Nucleus accumbens (tissue), 56 donors: ENCODE results near the gene ARL4D.
A peak's percentile ranks its signal among the peaks of the same experiment; 100 is the strongest.
"Not testable (repeated sequence)": the region's sequence is repeated elsewhere in the genome, so short reads cannot be mapped to it uniquely, and the experiment has no call there.

Experiments
- DNase-seq, 56 donors: peaks; one replicate each; lab custom pipeline; 2025; lab: John Stamatoyannopoulos, UW

ARL4D gene

DNA sequence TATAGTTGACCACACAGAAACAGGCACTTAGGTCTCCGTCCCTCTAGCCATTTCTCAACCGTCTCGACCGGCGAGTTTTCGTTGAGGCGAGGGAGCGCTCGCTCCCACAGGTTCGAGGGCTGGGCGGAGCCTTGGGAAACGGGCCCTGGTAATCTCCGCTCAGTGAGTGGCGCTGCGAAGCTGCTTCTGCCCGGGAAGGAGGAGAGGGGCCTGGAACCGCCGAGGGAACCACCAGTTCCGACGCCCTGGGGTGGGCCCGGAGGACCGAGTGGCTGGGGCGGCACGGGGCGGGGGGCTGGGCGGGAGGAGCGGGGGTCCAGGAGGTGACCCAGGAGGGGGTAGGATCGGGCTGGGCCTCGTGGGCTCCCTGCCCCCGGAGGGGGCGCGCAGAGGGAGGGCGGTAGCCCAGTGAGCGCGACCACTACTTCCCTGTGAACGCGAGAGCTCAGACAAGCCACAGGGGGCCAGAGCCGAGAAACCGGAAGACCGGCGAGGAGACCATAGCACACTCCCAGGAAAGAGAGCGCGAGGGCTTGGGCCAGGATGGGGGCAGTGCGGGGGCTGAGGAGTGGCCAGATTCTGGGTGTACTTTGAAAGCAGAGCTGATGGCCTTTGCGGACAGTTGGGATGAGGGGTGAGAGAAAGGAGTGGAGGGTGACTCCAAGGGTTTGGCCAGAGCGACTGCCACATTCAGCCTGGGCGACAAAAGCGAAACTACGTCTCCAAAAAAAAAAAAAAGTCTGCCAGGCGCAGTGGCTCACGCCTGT is 29.9 kb upstream of the ARL4D start:
- peak in 54 of 56 donors; percentile 43 to 89 (median 76) for DNase-seq

DNA sequence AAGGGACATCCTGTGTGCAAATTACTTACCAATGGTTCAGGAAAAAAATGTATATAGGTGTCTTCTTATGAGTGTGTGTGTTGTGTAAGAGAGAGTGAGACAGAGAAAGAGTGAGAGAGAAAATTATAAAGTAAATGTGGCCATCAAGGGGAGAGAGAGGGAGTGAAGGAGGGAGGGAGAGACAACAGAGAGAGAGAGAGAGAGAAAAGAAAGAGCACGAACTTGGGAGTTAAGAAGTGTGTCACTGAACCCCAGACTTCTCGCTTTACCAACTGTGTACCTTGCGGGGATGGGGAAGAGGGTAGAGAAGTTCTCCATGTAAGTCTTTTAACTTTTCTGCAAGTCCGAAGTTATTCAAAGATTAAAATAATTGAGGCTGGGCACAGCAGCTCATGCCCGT is 28.8 kb upstream of the ARL4D start:
- DNase-seq = no peak

DNA sequence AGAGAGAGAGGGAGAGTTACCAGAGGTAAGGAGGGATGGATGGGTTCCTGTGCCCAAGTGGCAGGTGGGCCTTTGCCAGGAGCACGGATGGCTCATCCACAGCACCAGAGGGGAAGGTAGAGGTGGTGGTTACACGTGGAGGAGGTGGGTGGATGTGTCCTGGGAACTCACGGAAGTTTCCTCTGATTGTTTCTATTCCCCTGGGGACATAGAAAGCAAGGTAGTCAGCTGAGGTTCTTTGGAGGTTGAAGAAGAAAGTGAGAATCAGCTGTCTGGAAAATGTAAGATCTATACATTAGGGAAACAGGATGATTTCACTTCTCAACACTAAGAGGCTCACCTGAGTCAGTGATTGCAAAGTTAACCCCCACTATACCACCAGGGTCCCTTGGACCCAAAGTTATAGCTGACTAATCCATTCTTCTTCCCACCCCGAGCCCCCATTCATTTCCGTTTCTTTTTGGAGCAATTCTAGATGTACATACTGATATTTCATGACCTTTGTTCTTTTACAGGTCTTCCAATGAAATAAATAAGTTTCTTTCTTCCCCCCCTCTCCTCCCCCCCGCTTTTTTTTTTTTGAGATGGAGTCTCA is 27.5 kb upstream of the ARL4D start:
- DNase-seq = no peak

DNA sequence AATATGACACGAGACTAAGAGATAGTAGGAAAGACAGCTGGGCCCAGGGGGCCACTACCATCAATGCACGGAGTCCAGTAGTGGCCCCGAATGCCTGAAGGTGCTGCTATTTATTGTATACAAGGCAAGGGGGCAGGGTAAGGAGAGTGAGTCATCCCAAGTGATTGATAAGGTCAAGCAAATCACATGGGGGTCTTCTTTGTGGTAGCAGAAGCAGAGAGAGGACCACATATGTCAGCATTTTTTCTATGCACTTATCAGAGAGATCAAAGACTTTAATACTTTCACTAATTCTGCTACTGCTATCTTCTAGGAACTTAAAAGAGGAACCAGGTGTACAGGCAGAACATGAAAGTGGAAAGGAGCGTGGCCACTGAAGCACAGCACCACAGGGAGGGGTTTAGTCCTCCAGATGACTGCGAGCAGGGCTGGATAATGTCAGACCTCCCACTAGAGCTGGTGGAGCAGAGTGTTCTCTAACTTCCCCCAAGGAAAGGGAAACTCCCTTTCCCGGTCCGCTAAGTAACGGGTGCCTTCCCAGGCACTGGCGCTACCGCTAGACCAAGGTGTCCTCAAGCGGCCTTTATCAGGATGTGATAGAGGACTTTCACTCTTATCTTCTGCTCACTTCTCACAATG is 26.4 kb upstream of the ARL4D start:
- no peak for DNase-seq

DNA sequence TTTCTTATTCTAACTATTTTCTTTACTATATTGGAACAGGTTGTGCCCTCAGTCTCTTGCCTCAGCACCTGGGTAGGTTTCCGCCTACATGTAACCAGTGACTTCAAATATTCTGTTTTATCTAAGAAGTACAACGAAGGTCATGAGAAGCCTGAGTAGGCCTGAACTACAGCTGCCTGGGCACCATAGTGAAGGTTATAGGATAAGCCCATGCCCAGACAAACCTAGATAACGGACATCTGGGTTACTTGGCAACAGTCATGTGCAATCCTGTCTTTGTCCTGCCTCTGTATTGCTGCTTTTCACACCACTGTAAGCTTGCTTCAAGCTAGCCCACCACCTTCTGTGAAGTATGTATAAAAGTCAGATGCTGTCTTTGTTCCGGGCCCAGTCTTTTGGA is 25.4 kb upstream of the ARL4D start:
- DNase-seq = no peak

DNA sequence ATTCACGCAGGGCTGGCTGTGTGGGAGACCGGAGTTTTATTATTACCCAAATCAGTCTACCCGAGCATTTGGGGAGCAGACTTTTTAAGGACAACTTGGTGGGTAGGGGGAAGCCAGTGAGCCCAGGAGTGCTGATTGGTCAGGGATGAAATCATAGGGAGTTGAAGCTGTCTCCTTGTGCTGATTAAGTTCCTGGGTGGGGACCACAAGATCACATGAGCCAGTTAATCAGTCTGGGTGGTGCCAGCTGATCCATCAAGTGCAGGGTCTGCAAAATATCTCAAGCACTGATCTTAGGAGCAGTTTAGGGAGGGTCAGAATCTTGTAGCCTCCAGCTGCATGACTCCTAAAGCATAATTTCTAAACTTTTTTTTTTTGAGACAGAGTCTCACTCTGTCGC is 22.9 kb upstream of the ARL4D start:
- not testable (repeated sequence) for DNase-seq

DNA sequence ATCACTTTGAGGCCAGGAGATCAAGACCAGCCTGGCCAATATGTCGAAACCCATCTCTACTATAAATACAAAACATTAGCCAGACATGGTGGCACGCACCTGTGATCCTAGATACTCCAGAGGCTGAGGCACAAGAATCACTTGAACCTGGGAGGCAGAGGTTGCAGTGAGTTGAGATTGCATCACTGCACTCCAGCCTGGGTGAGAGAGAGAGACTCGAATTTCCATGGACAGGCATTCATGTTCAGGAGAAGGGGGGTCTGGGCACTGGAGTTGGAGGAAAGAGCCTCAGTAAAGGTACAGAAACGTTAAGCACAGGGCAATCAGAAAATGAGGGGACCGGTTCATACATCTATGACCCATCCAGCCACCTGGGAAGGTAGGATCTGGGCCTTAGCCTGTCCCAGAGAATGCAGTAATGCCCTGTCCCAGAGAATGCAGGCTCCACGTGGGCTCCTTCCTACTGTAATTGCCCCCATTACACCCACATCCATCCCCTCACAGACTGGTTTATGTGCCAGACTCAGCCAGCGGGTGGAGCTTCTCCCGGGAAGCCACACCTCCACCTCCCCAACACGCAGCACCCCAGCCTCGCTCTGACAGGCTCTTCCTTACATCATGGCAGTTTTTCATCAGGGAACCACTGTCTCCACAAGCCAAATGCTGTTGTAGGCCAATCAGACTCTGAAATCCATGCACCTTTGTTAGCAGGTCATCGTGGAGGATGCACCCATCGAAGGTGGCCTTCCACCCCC is 21.6 kb upstream of the ARL4D start:
- no peak for DNase-seq

DNA sequence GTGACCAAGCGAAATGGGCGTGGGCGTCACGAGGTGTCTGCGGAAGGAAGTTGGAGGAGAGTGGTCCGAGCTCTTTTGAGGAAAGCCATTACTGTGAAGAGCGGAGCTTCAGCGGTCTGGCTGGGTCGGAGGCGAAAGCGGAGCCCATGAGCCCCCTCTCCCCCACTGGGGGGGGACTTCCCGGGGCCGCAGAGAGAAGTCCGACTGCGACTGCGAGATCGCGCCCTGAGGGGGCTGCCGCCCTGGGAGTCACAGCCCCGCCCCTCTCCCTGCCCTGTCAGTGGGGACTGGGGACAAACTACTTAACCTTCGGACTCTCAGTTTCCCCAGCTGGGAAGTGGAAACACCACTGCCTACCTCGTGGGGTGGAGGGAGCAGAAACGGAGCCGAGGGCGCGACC is 20.0 kb upstream of the ARL4D start:
- DNase-seq = no peak

DNA sequence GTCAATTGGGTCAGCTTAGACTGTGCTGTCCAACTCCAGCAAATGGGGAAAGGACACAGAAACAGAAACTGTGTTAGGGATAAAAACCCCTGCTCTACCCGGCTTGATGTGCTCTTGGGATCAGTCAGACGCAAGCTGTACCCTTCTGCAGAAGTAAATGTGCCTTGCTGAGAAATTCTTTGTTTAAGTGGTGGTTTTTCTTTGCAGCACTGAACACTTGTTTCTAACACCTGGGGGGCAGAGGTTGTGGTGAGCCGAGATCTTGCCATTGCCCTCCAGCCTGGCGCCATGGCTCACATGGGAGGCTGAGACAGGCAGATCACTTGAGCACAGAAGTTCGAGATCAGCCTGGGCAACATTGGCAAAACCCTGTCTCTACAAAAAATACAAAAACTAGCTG is 18.5 kb upstream of the ARL4D start:
- no peak for DNase-seq

DNA sequence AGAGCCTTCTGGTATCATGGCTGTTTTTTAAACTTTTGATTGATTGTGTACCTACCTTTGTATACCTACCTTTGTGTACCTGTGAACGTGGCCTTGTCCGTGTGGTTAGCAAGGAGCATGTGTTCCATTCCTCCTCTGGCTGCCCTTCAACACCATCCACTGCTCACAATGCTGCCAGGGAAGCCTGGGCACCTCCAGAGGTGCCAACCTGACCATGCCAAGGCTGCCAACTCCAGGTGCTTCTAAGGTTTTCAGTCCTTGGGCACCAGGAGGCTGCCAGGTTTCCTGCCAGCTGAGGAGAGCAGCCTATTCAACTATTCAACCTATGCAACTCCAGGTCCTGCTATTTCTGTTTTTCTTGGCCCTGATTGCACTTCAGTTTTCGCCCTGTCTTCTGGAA is 17.6 kb upstream of the ARL4D start:
- no peak for DNase-seq

DNA sequence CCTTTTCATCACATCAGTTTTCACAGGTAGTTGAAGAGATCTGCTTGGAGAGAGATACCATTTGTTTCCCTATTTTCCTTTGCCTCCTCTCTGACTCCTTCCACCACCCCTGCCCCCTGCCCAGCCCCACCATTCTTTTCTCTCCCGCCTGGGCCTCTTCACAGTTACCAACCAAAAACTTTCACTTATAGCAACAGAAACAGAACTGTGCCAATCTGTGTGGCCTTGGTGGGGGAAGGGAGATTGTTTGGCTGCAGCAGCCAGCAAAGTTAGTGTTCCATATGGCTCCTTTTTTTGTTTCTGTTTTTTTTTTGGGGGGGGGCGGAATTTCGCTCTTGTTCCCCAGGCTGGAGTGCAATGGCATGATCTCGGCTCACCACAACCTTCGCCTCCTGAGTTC is 17.2 kb upstream of the ARL4D start:
- DNase-seq = no peak

DNA sequence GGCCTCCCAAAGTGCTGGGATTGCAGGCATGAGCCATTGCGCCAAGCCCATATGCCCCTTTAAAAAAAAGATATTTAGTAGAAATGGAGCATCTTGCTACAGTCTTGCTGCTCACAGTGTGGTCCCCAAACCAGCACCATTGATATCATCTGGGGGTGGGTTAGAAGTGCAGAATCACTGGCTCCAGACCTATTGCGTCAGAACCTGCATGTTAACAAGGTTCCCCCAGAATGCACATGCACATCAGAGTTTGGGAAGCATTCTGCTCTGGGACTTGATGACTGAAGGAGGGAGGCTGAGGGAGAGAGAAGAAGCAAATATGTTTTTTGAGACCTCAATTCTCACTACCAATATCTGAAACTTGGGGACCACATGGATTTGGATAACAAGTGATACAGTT is 16.0 kb upstream of the ARL4D start:
- no peak for DNase-seq

DNA sequence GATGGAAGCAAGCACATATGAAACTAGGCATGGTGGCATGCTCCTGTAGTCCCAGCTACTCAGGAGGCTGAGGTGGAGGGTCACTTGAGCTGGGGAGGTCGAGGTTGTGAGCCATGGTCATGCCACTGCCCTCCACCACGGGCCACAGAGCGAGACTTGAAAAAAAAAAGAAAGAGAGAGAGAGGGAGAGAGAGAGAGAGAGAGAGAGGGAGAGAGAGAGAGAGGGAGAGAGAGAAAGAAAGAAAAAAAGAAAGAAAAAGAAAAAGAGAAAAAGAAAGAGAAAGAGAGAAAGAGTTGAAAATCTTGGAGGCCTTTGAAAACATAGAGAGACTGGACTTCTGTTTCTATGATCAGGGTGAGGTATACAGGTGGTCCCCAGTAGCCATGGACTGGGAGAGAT is 15.4 kb upstream of the ARL4D start:
- DNase-seq = no peak

DNA sequence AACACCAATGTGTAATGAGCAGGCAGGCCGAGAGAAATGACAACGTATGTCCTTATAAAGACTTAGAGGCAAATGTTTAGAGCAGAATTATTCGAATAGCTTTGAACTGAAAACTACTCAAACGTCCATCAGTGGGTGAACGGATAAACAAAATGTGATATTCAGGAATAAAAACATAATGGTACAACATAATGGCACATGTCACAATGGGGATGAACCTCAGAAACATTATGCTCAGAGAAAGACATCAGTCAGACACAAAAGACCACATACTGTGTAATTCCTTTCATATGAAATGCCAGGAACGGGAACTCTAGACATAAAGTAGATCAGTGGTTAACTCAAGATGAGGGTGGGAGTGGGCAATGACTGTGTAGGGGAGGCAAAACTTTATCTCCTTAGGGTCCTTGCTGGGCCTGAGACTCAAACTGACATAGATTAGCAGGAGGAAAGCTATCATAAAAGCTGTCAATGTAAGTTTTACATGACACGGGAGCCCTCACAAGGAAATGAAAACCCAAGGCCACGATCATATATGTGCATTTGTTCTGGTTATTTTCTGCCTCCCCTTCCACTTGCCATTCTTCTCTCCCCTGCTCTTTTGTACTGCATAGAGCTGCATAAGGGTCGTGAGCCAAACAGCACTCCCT is 14.8 kb upstream of the ARL4D start:
- no peak for DNase-seq

DNA sequence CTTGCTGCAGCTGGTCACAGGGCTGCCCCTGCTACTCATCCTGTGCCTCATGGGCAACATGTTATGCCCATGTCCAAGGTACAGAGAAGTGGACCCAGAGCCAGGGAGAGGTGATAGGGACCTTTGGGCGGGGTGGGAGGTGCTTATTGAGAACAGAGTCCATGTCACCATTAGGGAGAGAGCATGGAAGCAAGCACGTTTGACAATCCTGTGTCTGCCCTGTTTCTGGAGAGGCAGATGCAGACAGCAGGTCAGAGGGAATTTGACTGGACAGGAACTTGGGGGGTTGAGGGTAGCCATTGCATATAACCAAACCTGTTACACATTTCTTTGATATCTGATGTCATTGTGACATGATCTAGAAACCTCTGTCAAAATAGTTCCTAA is 14.3 kb upstream of the ARL4D start:
- no peak for DNase-seq

DNA sequence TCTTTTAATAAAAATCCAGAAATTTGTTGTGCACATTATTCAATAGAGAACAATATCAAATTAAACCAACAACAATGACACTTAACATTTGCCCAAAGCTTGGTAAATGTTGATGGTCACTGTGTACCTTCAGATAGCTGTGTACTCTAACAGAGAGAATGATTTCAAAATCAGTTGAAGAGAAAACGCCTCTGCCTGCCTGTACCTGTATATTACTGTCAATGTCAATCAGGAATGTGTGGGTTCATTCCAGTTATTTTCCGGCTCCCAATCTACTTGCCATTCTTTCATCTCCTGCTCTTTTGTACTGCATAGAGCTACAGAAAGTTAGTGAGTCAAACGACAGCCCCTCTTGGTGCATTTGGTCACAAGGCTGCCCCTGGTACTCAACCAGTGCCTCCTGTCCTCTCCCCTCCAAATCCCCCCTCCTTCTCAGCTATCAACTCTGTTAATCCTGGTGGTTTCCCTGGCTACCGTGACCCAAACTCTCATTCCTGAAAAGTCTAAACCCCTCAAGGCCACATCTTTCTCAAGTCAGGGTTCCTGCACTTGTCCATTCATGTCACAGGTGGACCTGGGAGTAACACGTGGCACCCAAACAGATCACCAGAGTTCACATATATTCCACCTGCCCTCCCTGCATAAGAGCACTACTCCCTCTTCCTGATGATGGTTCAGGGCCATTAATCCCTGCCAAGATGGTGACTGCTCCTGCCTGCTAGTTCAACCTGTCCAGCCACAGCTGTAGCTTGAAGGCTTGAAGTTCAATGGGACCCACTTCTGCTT is 13.6 kb upstream of the ARL4D start:
- DNase-seq = no peak

DNA sequence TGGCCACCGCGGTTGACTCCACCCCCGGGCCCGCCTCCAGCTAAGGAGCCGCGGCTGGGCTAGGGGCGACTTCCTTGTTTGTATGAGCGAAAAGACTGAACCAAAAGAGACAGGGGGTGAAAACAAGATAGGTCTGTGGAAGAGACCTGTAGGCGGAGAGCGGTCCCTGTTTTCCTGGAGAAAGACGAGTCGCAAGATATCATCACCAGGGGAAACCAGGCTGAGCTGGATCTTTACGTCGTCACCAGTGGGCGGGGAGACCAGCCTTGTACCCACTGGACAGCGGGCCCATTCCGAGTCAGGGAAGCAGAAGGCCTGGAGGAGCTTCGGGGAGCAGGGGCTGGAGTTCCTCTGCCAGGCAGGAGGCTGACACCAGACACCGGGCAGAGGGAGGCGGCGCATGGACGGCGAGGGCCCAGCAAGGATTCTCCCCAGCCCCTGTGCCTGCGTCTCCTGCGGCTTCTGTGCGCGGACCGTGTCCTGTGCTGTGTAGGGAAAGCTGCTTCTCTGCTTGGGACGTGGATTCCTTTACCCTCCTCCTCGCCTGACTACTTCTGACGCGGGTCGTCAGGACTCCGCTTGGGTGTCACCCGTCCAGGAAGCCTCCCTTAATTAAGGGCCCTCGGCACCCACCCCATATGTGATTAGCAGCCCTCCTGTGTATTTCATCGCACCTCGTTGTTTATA is 10.3 kb upstream of the ARL4D start:
- peak in 55 of 56 donors; percentile 56 to 99 (median 91) for DNase-seq

DNA sequence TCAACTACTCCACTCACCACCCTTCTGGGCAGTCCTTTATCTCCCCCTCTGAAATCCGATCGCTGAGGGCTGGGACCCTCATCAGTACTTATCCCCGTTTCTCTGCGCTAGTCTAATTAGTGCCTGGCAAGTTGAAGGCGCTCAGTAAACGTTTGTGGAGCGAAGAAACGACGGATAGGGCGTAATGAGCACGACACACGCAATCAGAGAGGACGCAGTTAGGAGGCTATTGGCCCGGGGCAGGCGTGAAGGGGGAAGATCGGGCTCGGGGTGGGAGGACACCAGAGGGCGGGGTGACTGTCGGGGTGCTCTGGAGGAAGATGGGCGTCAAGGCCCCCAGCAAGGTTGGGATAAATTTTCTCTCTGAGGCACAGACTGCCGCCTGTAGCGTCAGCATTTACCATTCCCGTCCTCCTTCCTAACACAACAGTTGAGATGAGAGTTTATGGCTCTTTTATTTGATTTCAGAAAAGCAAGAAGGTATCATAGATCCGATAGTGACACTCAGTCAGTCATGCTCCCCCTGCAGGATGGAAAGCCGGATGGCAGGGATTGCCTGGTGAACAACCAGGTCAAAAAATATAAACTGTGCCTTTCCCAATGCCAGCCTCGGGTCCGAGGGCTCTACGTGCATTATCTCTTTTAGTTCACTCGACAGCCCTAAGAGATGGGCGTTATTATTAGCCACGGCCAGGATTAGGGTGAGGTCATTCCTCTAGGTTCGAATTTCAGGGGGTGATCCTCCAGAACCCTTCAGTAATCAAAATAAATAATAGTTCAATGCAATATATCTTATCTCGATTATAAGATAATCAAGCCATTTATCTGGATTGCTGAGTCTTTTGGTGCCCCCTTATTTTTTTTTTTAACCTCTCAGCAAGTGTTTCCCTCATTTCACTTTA is 9.5 kb upstream of the ARL4D start:
- peak in 55 of 56 donors; percentile 23 to 87 (median 72) for DNase-seq
